ENCODE data around the gene PLA2G15. TPM values are rescaled to one million over a fixed set of nuclear protein-coding genes. Genes with fewer than 3 reads are reported as not detected.
A peak's percentile ranks its signal among the peaks of the same experiment; 100 is the strongest.

Gene PLA2G15
- total and polyA plus RNA-seq, 2 of the 13 experiments (the other 11 are each of a cell fraction or from before 2014, with no cell fraction given) = 14.4 to 23.7 TPM

GRCh38 chr16:68265078-68265920 lies 20.1 kb downstream of the PLA2G15 start (continued):
- peak; percentile 76; the same call in 1 of the 2 replicates for TF ChIP-seq AHDC1 (CRISPR knock-in tag; IDR thresholded peaks at IDR 0.05; ENCODE audit: borderline replicate concordance)
- TF ChIP-seq ZNF556 (CRISPR knock-in tag; IDR thresholded peaks at IDR 0.05; ENCODE audit: borderline replicate concordance) = no peak; the same call in 1 of the 2 replicates
- no peak for TF ChIP-seq ZNF710 (CRISPR knock-in tag; IDR thresholded peaks at IDR 0.05; ENCODE audit: borderline replicate concordance)
- peak; percentile 92 for TF ChIP-seq RERE (CRISPR knock-in tag; IDR thresholded peaks at IDR 0.05; ENCODE audit: low read depth)
- TF ChIP-seq TEF (CRISPR knock-in tag; IDR thresholded peaks at IDR 0.05) = peak; percentile 95
- no peak for TF ChIP-seq HCFC1 (IDR thresholded peaks at IDR 0.05; ENCODE audit: low read depth, low read length)
- TF ChIP-seq ZNF18 (CRISPR knock-in tag; IDR thresholded peaks at IDR 0.05; ENCODE audit: insufficient replicate concordance) = no peak
- peak; percentile 87 for TF ChIP-seq KMT2B (CRISPR knock-in tag; IDR thresholded peaks at IDR 0.05)
- TF ChIP-seq ZNF564 (CRISPR knock-in tag; IDR thresholded peaks at IDR 0.05) = no peak
- no peak for TF ChIP-seq EEA1 (CRISPR knock-in tag; IDR thresholded peaks at IDR 0.05; ENCODE audit: borderline replicate concordance)

Measured in HepG2 (cell line).